IMR-90 (cell line): Measurements from ENCODE around the gene TMEM131L. TPM values are rescaled to one million over a fixed set of nuclear protein-coding genes. Genes with fewer than 3 reads are reported as not detected.

Source experiments
- ATAC-seq: fragments of 200-7000 bp; cut with Tn5 transposase; 2 replicates; pipeline ENCODE4 v1.9.1; 2020; ENCODE audit warnings: low read depth, mild to moderate bottlenecking, moderate library complexity
- BruUV-seq: library from RNA; stranded (reverse); fragments of 400-500 nt; replicated peaks from 2 replicates; lab custom pipeline; 2021; lab: Mats Ljungman, UMichigan
- CTCF ChIA-PET: fragments of 300-600 bp; formaldehyde crosslinking; extraction: SDS; loops from one replicate; lab custom pipeline; 2021; ENCODE audit warnings: antibody characterized with exemption; lab: Yijun Ruan, JAX
- POLR2A ChIA-PET: fragments of 300-600 bp; sonication (Branson Sonifier 250); formaldehyde crosslinking; loops from one replicate; lab custom pipeline; 2022; ENCODE audit warnings: antibody characterized with exemption; ENCODE audit not compliant: unreplicated experiment; lab: Charles Lee
- DNase-seq: peaks from one replicate; pipeline ENCODE4 v3.0.0; 2013
- H2AFZ ChIP-seq: replicated peaks from 2 replicates; pipeline ENCODE3; 2013; ENCODE audit warnings: low read length, mild to moderate bottlenecking; ENCODE audit not compliant: poor library complexity
- H2AK5ac ChIP-seq: 2 replicates; pipeline ENCODE4 v1.6.1; 2013; ENCODE audit warnings: low read depth, low read length, inconsistent platforms
- H2AK9ac ChIP-seq: replicated peaks from 2 replicates; pipeline ENCODE3; 2013; ENCODE audit warnings: mild to moderate bottlenecking, low read depth, low read length, moderate library complexity; ENCODE audit not compliant: poor library complexity
- H2BK120ac ChIP-seq: 2 replicates; pipeline ENCODE4 v1.6.1; 2013; ENCODE audit warnings: low read depth, low read length, inconsistent platforms
- H2BK15ac ChIP-seq: 3 replicates; pipeline ENCODE4 v1.6.1; 2013; ENCODE audit warnings: low read depth, low read length, inconsistent platforms
- H2BK20ac ChIP-seq: 2 replicates; pipeline ENCODE4 v1.6.1; 2013; ENCODE audit warnings: low read depth, mild to moderate bottlenecking, inconsistent platforms, low read length, moderate library complexity
- H2BK5ac ChIP-seq: 2 replicates; pipeline ENCODE4 v1.6.1; 2013; ENCODE audit warnings: mild to moderate bottlenecking, low read depth, low read length, inconsistent platforms; ENCODE audit not compliant: poor library complexity, severe bottlenecking
- H3K14ac ChIP-seq: replicated peaks from 2 replicates; pipeline ENCODE4 v1.6.1; 2013; ENCODE audit warnings: low read depth, low read length, inconsistent platforms
- H3K18ac ChIP-seq: 2 replicates; pipeline ENCODE4 v1.6.1; 2013; ENCODE audit warnings: low read depth, low read length, control low read depth
- H3K23ac ChIP-seq: 2 replicates; pipeline ENCODE4 v1.6.1; 2013; ENCODE audit warnings: low read depth, low read length, inconsistent platforms
- H3K27ac ChIP-seq: 2 replicates; pipeline ENCODE4 v1.5.1; 2013; ENCODE audit warnings: mild to moderate bottlenecking, control low read depth, low read length; ENCODE audit not compliant: insufficient read depth
- H3K27me3 ChIP-seq: 2 replicates; pipeline ENCODE4 v1.6.1; 2013; ENCODE audit warnings: low read length; ENCODE audit not compliant: control insufficient read depth, insufficient read depth
- H3K36me3 ChIP-seq: 2 replicates; pipeline ENCODE4 v1.6.1; 2013; ENCODE audit warnings: low read length, mixed read lengths; ENCODE audit not compliant: control insufficient read depth, insufficient read depth
- H3K4ac ChIP-seq: 2 replicates; pipeline ENCODE4 v1.6.1; 2013; ENCODE audit warnings: low read depth, low read length, inconsistent platforms
- H3K4me1 ChIP-seq: 2 replicates; pipeline ENCODE4 v1.6.1; 2013; ENCODE audit warnings: low read length, mixed read lengths; ENCODE audit not compliant: control insufficient read depth, insufficient read depth
- H3K4me2 ChIP-seq: 2 replicates; pipeline ENCODE4 v1.6.1; 2013; ENCODE audit warnings: low read depth, mild to moderate bottlenecking, control low read depth, low read length, moderate library complexity
- H3K4me3 ChIP-seq: 2 replicates; pipeline ENCODE4 v1.5.1; 2013; ENCODE audit warnings: low read depth, mild to moderate bottlenecking, control low read depth, low read length, moderate library complexity; ENCODE audit not compliant: insufficient read depth
- H3K56ac ChIP-seq: 2 replicates; pipeline ENCODE4 v1.6.1; 2013; ENCODE audit warnings: low read length, inconsistent platforms; ENCODE audit not compliant: insufficient read depth; ENCODE audit errors: extremely low read depth
- H3K79me1 ChIP-seq, 2 experiments: 2 replicates each; pipeline ENCODE4 v1.6.1; 2013; ENCODE audit warnings: low read length in 2 of 2, inconsistent platforms in 1 of 2, low read depth in 1 of 2
- H3K9ac ChIP-seq: 2 replicates; pipeline ENCODE4 v1.6.1; 2013; ENCODE audit warnings: low read depth, low read length, control low read depth
- H3K9me1 ChIP-seq: 2 replicates; pipeline ENCODE4 v1.6.1; 2013; ENCODE audit warnings: low read length, inconsistent platforms; ENCODE audit not compliant: insufficient read depth
- H3K9me3 ChIP-seq: 2 replicates; pipeline ENCODE4 v1.6.1; 2013; ENCODE audit warnings: low read length; ENCODE audit not compliant: control insufficient read depth, insufficient read depth
- H4K20me1 ChIP-seq: 2 replicates; pipeline ENCODE4 v1.6.1; 2013; ENCODE audit warnings: low read length, inconsistent platforms; ENCODE audit not compliant: insufficient read depth
- H4K5ac ChIP-seq: 2 replicates; pipeline ENCODE4 v1.6.1; 2013; ENCODE audit warnings: mild to moderate bottlenecking, low read depth, low read length, control low read depth
- H4K8ac ChIP-seq, 2 experiments: 2 replicates each; pipeline ENCODE4 v1.6.1; 2013; ENCODE audit warnings: low read depth in 2 of 2, low read length in 2 of 2, control low read depth in 1 of 2, inconsistent platforms in 1 of 2
- H4K91ac ChIP-seq: 2 replicates; pipeline ENCODE4 v1.6.1; 2013; ENCODE audit warnings: low read depth, low read length, inconsistent platforms; ENCODE audit not compliant: insufficient read depth
- BHLHE40 ChIP-seq: fragments of 150-350 bp; IDR thresholded peaks from 2 replicates; pipeline ENCODE4 v1.6.1; 2016; ENCODE audit warnings: mild to moderate bottlenecking, low read depth, low read length
- CEBPB ChIP-seq: IDR thresholded peaks from 2 replicates; pipeline ENCODE4 v1.6.1; 2012; ENCODE audit warnings: low read depth, low read length, improper control_type of control experiment
- CHD1 ChIP-seq: IDR thresholded peaks from 2 replicates; pipeline ENCODE4 v1.6.1; 2012; ENCODE audit warnings: low read depth, low read length, improper control_type of control experiment
- FOS ChIP-seq: fragments of 150-350 bp; IDR thresholded peaks from 2 replicates; pipeline ENCODE4 v1.6.1; 2016; ENCODE audit warnings: low read depth, low read length
- MAFK ChIP-seq: IDR thresholded peaks from 2 replicates; pipeline ENCODE4 v1.6.1; 2012; ENCODE audit warnings: low read depth, low read length, improper control_type of control experiment
- MAZ ChIP-seq: IDR thresholded peaks from 2 replicates; pipeline ENCODE4 v1.6.1; 2012; ENCODE audit warnings: low read depth, mild to moderate bottlenecking, low read length, improper control_type of control experiment, moderate library complexity, borderline replicate concordance
- MXI1 ChIP-seq: IDR thresholded peaks from 2 replicates; pipeline ENCODE4 v1.6.1; 2012; ENCODE audit warnings: low read depth, mild to moderate bottlenecking, low read length, moderate library complexity, borderline replicate concordance
- POLR2A ChIP-seq: IDR thresholded peaks from 2 replicates; pipeline ENCODE4 v1.6.1; 2012; ENCODE audit warnings: mild to moderate bottlenecking, low read depth, low read length
- RAD21 ChIP-seq: IDR thresholded peaks from 2 replicates; pipeline ENCODE4 v1.6.1; 2012; ENCODE audit warnings: low read length, improper control_type of control experiment
- RCOR1 ChIP-seq: IDR thresholded peaks from 2 replicates; pipeline ENCODE4 v1.6.1; 2012; ENCODE audit warnings: mild to moderate bottlenecking, low read length, improper control_type of control experiment; ENCODE audit not compliant: insufficient replicate concordance
- RFX5 ChIP-seq: IDR thresholded peaks from 2 replicates; pipeline ENCODE4 v1.8.0; 2012; ENCODE audit warnings: low read depth, mild to moderate bottlenecking, low read length, moderate library complexity
- SMC3 ChIP-seq: fragments of 150-350 bp; IDR thresholded peaks from 2 replicates; pipeline ENCODE4 v1.6.1; 2016; ENCODE audit warnings: low read depth, mild to moderate bottlenecking, antibody characterized with exemption, low read length, moderate library complexity
- WGBS, 2 experiments: methylation state at CpG; one replicate each; pipeline versions ENCODE4 v1.1.5 to v1.1.7; 2013; ENCODE audit warnings: missing lambda C conversion rate in 2 of 2; ENCODE audit not compliant: insufficient read length in 1 of 2; ENCODE audit errors: extremely low coverage in 2 of 2; 5-methylcytosine and 5-hydroxymethylcytosine counted together
- dilution Hi-C: fragments of 300-500 bp; cut with HindIII; formaldehyde crosslinking; loops from one replicate; pipeline ENCODE4 v1.14.3; 2018; ENCODE audit warnings: low sequenced_read_pairs; ENCODE audit not compliant: unreplicated experiment
- in situ Hi-C: fragments of 300-500 bp; cut with MboI; formaldehyde crosslinking; loops from 3 replicates; pipeline ENCODE4 v1.14.3; 2019; ENCODE audit warnings: low sequenced_read_pairs, inconsistent platforms, mixed read lengths
- intact Hi-C: fragments of 100-400 bp; cut with micrococcal nuclease; formaldehyde crosslinking; loops from 2 replicates; pipeline ENCODE4 v1.10.0; 2022
- polyA plus RNA-seq, 3 experiments: library from polyadenylated mRNA; depleted of rRNA; stranded (reverse); fragments of >200 nt; gene quantifications; 2 replicates each; pipeline ENCODE4 v1.2.3, GENCODE V29; 2012; ENCODE audit warnings: low replicate concordance in 1 of 3
- total RNA-seq: library from RNA; depleted of rRNA; stranded (reverse); fragments of >200 nt; gene quantifications from 2 replicates; pipeline ENCODE4 v1.2.3, GENCODE V29; 2012
- TF ChIP-seq, protein P1 (sequence below): fragments of 150-350 bp; IDR thresholded peaks from 2 replicates; pipeline ENCODE4 v1.6.1; 2016; ENCODE audit warnings: low read depth, mild to moderate bottlenecking, low read length, moderate library complexity, borderline replicate concordance
- TF ChIP-seq, protein P2 (sequence below): conservative IDR thresholded peaks from 2 replicates; pipeline ENCODE4 v1.5.1; 2012; ENCODE audit warnings: mild to moderate bottlenecking, low read depth, low read length, improper control_type of control experiment
- TF ChIP-seq, protein P3 (sequence below): fragments of 150-350 bp; IDR thresholded peaks from 2 replicates; pipeline ENCODE4 v1.6.1; 2017; ENCODE audit warnings: mild to moderate bottlenecking, antibody characterized with exemption, low read length, low read depth

The TMEM131L gene
- total and polyA plus RNA-seq, 2 of the 4 experiments (the other 2 are of a cell fraction), result 8.4 to 23.8 TPM

DNA sequence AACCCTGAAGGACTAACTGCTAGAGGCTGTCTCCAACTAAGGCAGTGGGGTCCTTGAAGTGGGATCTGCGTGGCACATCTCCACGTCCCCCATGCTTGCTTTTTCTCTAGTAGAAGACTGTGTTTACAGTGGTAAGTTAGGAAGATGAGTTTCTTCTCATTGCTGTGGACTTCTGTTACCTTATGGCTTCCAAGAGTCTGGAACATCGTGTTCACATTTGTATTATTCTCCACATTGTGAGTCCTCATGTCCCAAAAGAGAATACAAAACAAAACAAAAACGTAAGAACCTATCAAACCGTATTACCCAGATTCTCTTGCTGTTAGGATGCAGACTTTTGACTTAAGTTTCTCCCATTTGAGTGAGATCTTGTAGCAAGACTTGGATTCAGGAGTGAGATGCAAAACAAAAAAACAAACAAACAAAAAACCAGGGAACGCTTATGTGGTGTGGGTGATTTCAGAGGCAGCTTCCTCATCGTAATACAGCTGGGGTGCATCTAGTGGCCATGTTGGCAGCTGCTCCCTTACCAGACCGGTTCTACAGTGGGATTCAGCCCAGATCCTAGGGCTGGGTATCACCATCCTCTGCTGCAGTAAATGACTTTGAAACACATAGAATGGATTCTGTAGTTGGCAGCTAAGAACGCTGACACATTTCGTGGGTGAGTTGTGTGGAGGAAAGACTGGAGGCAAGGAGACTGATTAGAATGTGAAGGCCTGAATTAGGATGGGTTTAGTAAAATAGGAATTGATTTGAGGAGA, 41.3 kb downstream of the TMEM131L start:
- Histone ChIP-seq H2AK5ac (no peak overlapping the region; the same call in 1 of the 2 replicates), H3K23ac (no peak overlapping the region), H2BK15ac (no peak overlapping the region), H3K4ac (peak overlapping the region; percentile 4; the same call in 1 of the 2 replicates), H3K4me1 (no peaks in the 10 kb centered on the region), H3K9ac (no peak overlapping the region), H2AK9ac (no peak overlapping the region), H4K20me1 (no peaks in the 10 kb centered on the region), H3K79me1 (peaks cover 7 to 11% of the 10 kb centered on the region in 2 experiments; a peak in 2 of 4 replicates), H3K18ac (no peak overlapping the region), H3K4me3 (no peak overlapping the region), H2BK120ac (no peak overlapping the region), H4K5ac (no peak overlapping the region), H3K56ac (no peak overlapping the region), H3K36me3 (no peaks in the 10 kb centered on the region), H3K14ac (no peak overlapping the region), H2BK20ac (no peak overlapping the region; the same call in 1 of the 2 replicates), H4K8ac (no peak overlapping the region), H2AFZ (no peak overlapping the region), H3K27me3 (no peaks in the 10 kb centered on the region), H3K9me3 (no peaks in the 10 kb centered on the region), H2BK5ac (no peak overlapping the region), H4K91ac (no peak overlapping the region), H3K27ac (no peak overlapping the region), H3K9me1 (no peaks in the 10 kb centered on the region), H3K4me2 (no peak overlapping the region)
- intact Hi-C loops, result no loop called here
- CTCF ChIA-PET, result no interaction called here
- no TSS peak for BruUV-seq
- no peak for ATAC-seq
- no peak for DNase-seq
- in situ Hi-C loops, result no loop called here
- dilution Hi-C loops, result no loop called here
- POLR2A ChIA-PET, result no interaction called here
- 89% methylated on average over 2 of the region's 10 CpGs; no CpG with 5 or more reads in 1 of the 2 experiments for WGBS, 2 experiments
- TF ChIP-seq CEBPB (no peak), BHLHE40 (no peak), FOS (no peak), MAFK (no peak), POLR2A (no peak), RAD21 (no peak), RCOR1 (no peak), SMC3 (no peak), CHD1 (no peak), MXI1 (no peak), RFX5 (no peak), MAZ (no peak)
- TF ChIP-seq, protein P1, sequence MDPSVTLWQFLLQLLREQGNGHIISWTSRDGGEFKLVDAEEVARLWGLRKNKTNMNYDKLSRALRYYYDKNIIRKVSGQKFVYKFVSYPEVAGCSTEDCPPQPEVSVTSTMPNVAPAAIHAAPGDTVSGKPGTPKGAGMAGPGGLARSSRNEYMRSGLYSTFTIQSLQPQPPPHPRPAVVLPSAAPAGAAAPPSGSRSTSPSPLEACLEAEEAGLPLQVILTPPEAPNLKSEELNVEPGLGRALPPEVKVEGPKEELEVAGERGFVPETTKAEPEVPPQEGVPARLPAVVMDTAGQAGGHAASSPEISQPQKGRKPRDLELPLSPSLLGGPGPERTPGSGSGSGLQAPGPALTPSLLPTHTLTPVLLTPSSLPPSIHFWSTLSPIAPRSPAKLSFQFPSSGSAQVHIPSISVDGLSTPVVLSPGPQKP, result no peak
- TF ChIP-seq, protein P2, sequence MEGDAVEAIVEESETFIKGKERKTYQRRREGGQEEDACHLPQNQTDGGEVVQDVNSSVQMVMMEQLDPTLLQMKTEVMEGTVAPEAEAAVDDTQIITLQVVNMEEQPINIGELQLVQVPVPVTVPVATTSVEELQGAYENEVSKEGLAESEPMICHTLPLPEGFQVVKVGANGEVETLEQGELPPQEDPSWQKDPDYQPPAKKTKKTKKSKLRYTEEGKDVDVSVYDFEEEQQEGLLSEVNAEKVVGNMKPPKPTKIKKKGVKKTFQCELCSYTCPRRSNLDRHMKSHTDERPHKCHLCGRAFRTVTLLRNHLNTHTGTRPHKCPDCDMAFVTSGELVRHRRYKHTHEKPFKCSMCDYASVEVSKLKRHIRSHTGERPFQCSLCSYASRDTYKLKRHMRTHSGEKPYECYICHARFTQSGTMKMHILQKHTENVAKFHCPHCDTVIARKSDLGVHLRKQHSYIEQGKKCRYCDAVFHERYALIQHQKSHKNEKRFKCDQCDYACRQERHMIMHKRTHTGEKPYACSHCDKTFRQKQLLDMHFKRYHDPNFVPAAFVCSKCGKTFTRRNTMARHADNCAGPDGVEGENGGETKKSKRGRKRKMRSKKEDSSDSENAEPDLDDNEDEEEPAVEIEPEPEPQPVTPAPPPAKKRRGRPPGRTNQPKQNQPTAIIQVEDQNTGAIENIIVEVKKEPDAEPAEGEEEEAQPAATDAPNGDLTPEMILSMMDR, result no peak
- TF ChIP-seq, protein P3, sequence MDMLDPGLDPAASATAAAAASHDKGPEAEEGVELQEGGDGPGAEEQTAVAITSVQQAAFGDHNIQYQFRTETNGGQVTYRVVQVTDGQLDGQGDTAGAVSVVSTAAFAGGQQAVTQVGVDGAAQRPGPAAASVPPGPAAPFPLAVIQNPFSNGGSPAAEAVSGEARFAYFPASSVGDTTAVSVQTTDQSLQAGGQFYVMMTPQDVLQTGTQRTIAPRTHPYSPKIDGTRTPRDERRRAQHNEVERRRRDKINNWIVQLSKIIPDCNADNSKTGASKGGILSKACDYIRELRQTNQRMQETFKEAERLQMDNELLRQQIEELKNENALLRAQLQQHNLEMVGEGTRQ, result no peak
